GM12878 (cell line): ENCODE results near the gene POLE3. TPM values are rescaled to one million over a fixed set of nuclear protein-coding genes. Genes with fewer than 3 reads are reported as not detected.

ENCODE experiments used
- ATF7 ChIP-seq: fragments of 450-650 bp; IDR thresholded peaks from 2 replicates; pipeline ENCODE4 v1.6.1; 2016; ENCODE audit warnings: low read depth, mild to moderate bottlenecking
- BCL3 ChIP-seq: IDR thresholded peaks from 2 replicates; pipeline ENCODE4 v1.6.1; 2011; ENCODE audit warnings: borderline replicate concordance, low read depth, mild to moderate bottlenecking, moderate library complexity, low read length; ENCODE audit not compliant: insufficient read depth, poor library complexity, severe bottlenecking
- BMI1 ChIP-seq: fragments of 450-650 bp; IDR thresholded peaks from 2 replicates; pipeline ENCODE4 v1.6.1; 2016; ENCODE audit warnings: mild to moderate bottlenecking, moderate library complexity, borderline replicate concordance
- BRCA1 ChIP-seq: IDR thresholded peaks from 2 replicates; pipeline ENCODE4 v1.6.1; 2011; ENCODE audit warnings: low read depth, low read length, improper control_type of control experiment
- CBFB ChIP-seq: IDR thresholded peaks from 2 replicates; pipeline ENCODE4 v1.6.1; 2016; ENCODE audit warnings: antibody characterized with exemption, low read depth
- CEBPZ ChIP-seq: fragments of 150-350 bp; IDR thresholded peaks from 2 replicates; pipeline ENCODE4 v1.6.1; 2016; ENCODE audit warnings: low read depth, low read length
- CREM ChIP-seq: IDR thresholded peaks from 2 replicates; pipeline ENCODE4 v1.6.1; 2014; ENCODE audit warnings: antibody characterized with exemption, low read depth
- E2F8 ChIP-seq: fragments of 450-650 bp; IDR thresholded peaks from 2 replicates; pipeline ENCODE4 v1.6.1; 2018; ENCODE audit warnings: mild to moderate bottlenecking, low read depth, moderate library complexity; ENCODE audit not compliant: partially characterized antibody
- ELK1 ChIP-seq: IDR thresholded peaks from 2 replicates; pipeline ENCODE4 v1.6.1; 2012; ENCODE audit warnings: low read depth, low read length, improper control_type of control experiment
- IKZF1 ChIP-seq: fragments of 450-650 bp; conservative IDR thresholded peaks from 2 replicates; pipeline ENCODE4 v1.6.1; 2017; ENCODE audit warnings: antibody characterized with exemption, mild to moderate bottlenecking
- IRF4 ChIP-seq: IDR thresholded peaks from 2 replicates; pipeline ENCODE4 v1.6.1; 2011; ENCODE audit warnings: low read depth, low read length
- JUNB ChIP-seq: IDR thresholded peaks from 2 replicates; pipeline ENCODE4 v1.6.1; 2016; ENCODE audit warnings: antibody characterized with exemption, mild to moderate bottlenecking
- KAT2A ChIP-seq: conservative IDR thresholded peaks from 2 replicates; pipeline ENCODE4 v1.6.1; 2011; ENCODE audit warnings: low read depth, low read length; ENCODE audit not compliant: control insufficient read depth
- PAX8 ChIP-seq: fragments of 450-650 bp; IDR thresholded peaks from 2 replicates; pipeline ENCODE4 v1.6.1; 2017; ENCODE audit warnings: mild to moderate bottlenecking, moderate library complexity
- POU2F2 ChIP-seq: IDR thresholded peaks from 3 replicates; pipeline ENCODE4 v1.6.1; 2011; ENCODE audit warnings: low read depth, mild to moderate bottlenecking, low read length, borderline replicate concordance
- RUNX3 ChIP-seq: IDR thresholded peaks from 2 replicates; pipeline ENCODE4 v1.6.1; 2012; ENCODE audit warnings: low read length, inconsistent platforms
- SMC3 ChIP-seq: IDR thresholded peaks from 2 replicates; pipeline ENCODE4 v1.6.1; 2011; ENCODE audit warnings: low read length, improper control_type of control experiment, borderline replicate concordance
- SPI1 ChIP-seq: IDR thresholded peaks from 2 replicates; pipeline ENCODE4 v1.6.1; 2011; ENCODE audit warnings: low read depth, mild to moderate bottlenecking, low read length, moderate library complexity, borderline replicate concordance; ENCODE audit not compliant: insufficient read depth
- SREBF1 ChIP-seq: IDR thresholded peaks from 2 replicates; pipeline ENCODE4 v1.6.1; 2012; ENCODE audit warnings: mild to moderate bottlenecking, low read length
- TARDBP ChIP-seq: IDR thresholded peaks from 2 replicates; pipeline ENCODE4 v1.6.1; 2016; ENCODE audit warnings: borderline replicate concordance
- USF2 ChIP-seq: IDR thresholded peaks from 2 replicates; pipeline ENCODE4 v1.6.1; 2011; ENCODE audit warnings: low read depth, low read length, improper control_type of control experiment, borderline replicate concordance
- polyA plus RNA-seq, 11 experiments: library from polyadenylated mRNA; depleted of rRNA in 4 of 11; unstranded in 6 of 11; stranded (reverse) in 5 of 11; fragments of >200 nt; fragmentation: Nextera tagmentation in 4 of 11; fragmentation: Illumina TruSeq in 1 of 11; extraction: Ambion mirVana in 4 of 11; extraction: Trizol in 1 of 11; gene quantifications; 1 replicate in 1 of 11; 2 replicates in 10 of 11; pipeline versions ENCODE4 v1.2.1 to v1.2.3, GENCODE V29; 2011 to 2016; ENCODE audit warnings: inconsistent platforms in 2 of 11, missing spikeins in 2 of 11, low read depth in 1 of 11
- total RNA-seq, 4 experiments: library from RNA; depleted of rRNA in 3 of 4; stranded (reverse); fragments of >200 nt in 3 of 4; fragmentation: Illumina TruSeq in 1 of 4; extraction: Trizol in 1 of 4; gene quantifications; 2 replicates each; pipeline versions ENCODE4 v1.2.1 to v1.2.3, GENCODE V29; 2013 to 2021

POLE3 gene
- total and polyA plus RNA-seq, 10 of the 15 experiments (the other 5 are each of a cell fraction or from before 2014, with no cell fraction given), result 40.8 to 116 (median 80.2) TPM

- TF ChIP-seq ELK1 (peak; percentile 46; the same call in 1 of the 2 replicates), SPI1 (no peak), BRCA1 (no peak), USF2 (no peak), TARDBP (0 out of 2 replicates have a peak, but pooled peaks have one; percentile 42), KAT2A (no peak), SMC3 (peak; percentile 84), CREM (0 out of 2 replicates have a peak, but pooled peaks have one; percentile 55), RUNX3 (peak; percentile 64), IRF4 (0 out of 2 replicates have a peak, but pooled peaks have one; percentile 12), CBFB (no peak), E2F8 (no peak), SREBF1 (no peak), BMI1 (no peak), POU2F2 (0 out of 3 replicates have a peak, but pooled peaks have one; percentile 12), JUNB (no peak), IKZF1 (peak; percentile 89), BCL3 (no peak), ATF7 (no peak), CEBPZ (no peak), PAX8 (no peak)
These were observed 9.3 kb downstream of the POLE3 start, which contains the start of gene ALAD (continued) for GRCh38 chr9:113401027-113401792.
